HG03521 (cell line): ENCODE results near the gene C1orf56.
A peak's percentile ranks its signal among the peaks of the same experiment; 100 is the strongest.

ENCODE experiments used
- ATAC-seq: cut with Tn5 transposase; IDR thresholded peaks from one replicate; pipeline ENCODE4 v1.9.1; 2021; ENCODE audit warnings: mild to moderate bottlenecking, moderate library complexity; ENCODE audit not compliant: unreplicated experiment

Gene C1orf56

DNA sequence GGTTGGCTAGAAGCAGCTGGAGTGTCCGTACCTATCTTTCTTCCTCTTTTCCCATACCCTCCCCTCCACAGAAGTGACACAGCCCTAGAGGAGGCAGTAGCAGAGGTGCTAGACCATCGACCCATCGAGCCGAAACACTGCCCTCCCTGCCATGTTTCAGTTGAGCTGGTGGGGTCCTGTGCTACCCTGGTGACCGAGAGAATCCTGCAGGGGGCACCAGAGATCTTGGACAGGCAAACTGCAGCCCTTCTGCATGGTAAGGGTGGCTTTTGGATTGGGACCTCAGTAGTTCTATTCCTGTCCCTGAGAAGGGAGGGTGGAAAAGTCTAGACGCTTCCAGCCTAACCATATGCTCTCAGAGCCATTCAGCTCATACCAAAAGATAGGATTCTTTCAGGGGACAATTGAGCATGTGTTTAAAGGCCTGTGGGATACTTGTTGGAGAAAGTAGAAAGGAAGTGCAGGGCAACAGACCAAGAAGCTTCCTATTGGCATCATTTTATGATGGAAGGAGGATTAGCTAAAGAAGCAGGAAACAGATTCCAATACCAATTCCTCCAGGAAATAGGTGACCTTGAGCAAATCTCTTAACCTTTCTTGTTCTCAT, 22.9 kb upstream of the C1orf56 start:
- ATAC-seq: no peak

DNA sequence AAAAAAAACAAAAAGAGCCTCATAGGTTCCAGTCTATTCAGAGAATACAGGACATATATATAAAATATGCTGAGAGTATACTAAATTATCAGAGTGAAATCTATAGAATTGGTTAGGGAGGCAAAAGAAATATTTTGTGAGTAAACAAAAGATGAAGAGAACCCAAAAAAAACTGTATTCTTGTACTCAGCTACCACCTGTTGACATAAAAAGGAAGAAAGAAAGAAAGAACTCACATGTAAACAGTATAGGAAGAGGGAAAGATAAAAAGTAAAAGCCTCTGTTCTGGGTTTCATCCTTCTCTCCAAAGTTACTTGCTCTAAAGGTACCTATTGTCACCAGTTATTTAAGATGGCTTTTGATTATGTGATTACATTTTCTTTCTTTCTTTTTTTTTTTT, 21.1 kb upstream of the C1orf56 start:
- no peak for ATAC-seq

DNA sequence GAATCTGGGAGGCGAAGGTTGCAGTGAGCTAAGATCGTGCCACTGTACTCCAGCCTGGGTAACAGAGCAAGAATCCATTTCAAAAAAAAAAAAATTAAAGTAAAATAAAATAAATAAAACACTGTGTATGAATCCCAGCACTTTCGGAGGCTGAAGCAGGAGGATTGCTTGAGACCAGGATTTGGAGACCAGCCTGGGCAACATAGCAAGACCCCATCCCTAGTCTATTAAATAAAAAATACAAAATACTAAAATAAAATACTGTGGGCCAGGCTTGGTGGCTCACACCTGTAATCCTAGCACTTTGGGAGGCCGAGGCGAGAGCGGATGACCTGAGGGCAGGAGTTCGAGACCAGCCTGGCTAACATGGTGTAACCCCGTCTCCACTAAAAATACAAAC, 15.4 kb upstream of the C1orf56 start:
- ATAC-seq: no peak

DNA sequence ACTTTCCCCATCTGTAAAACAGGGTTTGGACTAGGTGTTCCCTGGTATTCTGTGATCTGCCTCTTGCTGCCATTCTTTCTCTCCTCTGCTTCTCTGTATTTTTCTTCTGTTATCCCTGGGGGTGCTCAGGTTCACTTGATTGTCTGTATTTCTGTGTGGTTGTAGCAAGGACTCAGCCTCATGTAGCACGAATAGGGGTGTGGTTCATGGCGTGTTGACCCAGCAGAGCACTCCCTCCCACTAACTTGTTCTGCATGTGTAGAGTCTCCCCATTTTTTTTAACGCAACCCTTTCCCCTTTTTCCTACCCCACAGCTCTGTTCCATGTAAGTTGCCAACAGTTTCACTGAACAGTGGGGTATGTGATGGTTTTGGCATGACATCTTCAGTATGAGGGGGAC, 12.4 kb upstream of the C1orf56 start:
- no peak for ATAC-seq

DNA sequence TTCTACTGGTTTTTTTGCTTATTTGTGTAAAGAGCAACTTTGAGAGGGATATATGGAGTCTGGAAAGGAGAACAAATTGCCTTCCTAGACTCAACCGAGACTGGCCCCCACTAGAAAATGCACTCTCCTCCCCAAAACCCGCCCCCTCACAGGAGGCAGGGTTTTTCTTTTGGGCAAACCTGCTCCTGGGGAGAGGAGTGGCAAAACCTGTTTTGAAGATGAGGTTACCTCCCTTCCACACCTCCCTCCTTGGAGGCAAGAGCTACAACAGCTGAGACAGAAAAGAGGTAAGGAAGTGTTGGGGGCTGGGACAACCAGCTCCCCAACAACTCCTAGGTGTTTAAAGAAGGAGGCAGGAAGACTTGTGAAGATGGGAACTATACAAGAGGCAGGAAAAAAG, 11.2 kb upstream of the C1orf56 start, which contains the start of gene BNIPL:
Gene BNIPL, plus strand, starts transcription at position 231 of the 400 bp plus-strand sequence. Its CDS starts 140 bp downstream, at position 371.
- no peak for ATAC-seq

DNA sequence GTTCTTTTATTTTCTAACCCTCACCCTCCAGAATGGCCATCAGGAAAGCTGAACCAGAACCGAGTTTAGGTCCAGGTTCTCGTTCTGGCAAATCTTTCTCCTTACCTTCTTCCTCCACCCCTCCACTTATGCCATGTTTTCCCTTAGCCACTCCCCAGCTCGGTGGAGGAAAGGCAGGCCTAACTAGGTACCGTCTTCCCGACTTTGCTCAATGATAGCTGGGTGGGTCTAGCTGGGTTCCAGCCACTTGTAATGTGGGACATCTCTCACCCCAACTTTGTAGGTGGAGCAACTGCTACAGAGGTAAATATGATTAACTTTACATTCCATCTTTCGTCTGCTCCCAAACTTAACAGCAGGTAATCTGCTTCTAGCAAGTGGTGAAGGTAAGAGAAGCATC, 10.5 kb upstream of the C1orf56 start:
- no peak for ATAC-seq

DNA sequence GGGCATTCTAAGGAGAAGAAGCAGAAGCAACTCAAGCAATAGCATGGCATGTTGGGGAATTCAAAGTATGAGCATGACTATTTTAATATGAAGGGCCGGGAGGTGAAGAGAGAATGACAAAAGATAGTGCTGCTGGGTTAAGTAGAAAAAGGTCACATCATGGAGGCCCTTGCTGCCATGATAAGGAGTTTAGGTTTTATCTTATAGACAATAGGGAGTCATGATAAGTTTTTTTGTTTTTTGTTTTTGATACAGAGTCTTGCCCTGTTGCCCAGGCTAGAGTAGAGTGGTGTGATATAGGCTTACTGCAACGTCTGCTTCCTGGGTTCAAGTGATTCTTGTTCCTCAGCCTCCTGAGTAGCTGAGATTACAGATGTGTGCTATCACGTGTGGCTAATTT, 8.0 kb upstream of the C1orf56 start:
- ATAC-seq: no peak

DNA sequence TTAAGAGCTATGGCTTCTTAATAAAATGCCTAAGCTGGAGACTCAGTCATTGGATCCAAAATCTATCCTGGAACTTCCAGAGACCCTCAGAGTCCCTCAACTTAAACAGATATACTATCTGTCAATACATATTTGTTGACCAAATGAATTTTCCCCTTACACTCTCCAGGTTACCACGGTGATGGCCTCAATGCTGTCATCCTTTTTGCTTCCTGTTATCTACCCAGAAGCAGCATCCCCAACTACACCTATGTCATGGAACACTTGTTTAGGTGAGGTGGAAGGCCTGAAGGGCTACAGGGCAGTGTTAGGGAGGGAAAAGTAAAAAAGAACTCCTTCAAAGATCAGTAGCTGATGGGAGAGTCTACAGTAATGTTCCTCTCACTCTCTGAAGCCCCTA, 4.4 kb upstream of the C1orf56 start:
- no peak for ATAC-seq

DNA sequence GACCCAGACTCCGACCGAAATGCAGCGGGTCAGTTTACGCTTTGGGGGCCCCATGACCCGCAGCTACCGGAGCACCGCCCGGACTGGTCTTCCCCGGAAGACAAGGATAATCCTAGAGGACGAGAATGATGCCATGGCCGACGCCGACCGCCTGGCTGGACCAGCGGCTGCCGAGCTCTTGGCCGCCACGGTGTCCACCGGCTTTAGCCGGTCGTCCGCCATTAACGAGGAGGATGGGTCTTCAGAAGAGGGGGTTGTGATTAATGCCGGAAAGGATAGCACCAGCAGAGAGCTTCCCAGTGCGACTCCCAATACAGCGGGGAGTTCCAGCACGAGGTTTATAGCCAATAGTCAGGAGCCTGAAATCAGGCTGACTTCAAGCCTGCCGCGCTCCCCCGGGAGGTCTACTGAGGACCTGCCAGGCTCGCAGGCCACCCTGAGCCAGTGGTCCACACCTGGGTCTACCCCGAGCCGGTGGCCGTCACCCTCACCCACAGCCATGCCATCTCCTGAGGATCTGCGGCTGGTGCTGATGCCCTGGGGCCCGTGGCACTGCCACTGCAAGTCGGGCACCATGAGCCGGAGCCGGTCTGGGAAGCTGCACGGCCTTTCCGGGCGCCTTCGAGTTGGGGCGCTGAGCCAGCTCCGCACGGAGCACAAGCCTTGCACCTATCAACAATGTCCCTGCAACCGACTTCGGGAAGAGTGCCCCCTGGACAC, 534 bp downstream of the C1orf56 start:
- ATAC-seq: peak; percentile 43

DNA sequence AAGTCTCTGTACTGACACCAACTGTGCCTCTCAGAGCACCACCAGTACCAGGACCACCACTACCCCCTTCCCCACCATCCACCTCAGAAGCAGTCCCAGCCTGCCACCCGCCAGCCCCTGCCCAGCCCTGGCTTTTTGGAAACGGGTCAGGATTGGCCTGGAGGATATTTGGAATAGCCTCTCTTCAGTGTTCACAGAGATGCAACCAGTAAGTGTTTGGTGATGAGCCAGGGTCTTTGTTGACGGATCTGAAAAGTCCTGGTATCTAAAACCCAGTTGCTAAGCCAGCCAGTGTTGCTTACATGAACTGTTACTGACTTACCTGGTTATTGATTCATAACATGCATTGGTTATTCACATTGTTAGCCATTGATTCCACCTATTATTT, 1.1 kb downstream of the C1orf56 start:
- ATAC-seq: no peak

DNA sequence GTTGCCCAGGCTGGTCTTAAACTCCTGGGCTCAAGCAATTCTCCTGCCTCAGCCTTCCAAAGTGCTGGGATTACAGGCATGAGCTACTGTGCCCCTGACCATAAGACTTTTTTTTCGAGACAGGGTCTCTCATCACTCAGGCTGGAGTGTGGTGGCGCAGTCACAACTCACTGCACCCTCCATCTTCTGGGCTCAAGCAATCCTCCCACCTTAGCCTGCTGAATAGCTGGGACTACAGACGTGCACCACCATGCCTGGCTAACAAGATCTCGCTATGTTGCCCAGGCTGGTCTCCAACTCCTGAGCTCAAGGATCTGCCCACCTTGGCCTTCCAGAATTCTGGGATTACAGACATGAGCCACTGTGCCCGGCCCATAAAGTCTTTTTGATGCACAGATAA, 1.9 kb downstream of the C1orf56 start:
- no peak for ATAC-seq

DNA sequence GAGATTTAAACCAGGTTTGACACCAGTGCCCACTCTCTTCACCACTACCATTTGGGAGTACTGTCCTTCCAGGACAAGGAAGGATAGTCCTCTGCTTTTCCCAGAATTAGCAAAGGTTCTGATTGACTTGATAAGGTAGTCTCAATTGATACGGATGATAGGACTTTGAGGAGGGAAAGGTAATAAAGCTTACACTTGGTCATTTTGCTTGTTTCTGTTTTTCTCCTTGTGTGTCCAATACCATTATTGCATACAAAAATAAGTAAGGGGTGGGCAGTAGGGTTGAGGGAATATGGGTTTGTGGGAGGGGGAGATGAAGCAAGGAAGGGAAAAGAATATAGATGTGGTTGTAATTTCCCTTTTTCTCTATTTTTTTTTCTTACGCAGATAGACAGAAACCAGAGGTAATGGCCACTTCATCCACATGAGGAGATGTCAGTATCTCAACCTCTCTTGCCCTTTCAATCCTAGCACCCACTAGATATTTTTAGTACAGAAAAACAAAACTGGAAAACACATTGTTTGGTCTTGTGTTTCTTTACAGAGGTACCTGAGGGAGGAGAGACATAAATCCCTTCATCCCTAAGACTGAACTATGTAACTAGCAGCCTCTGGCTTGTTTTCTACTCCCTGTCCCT, 2.6 kb downstream of the C1orf56 start:
- no peak for ATAC-seq

DNA sequence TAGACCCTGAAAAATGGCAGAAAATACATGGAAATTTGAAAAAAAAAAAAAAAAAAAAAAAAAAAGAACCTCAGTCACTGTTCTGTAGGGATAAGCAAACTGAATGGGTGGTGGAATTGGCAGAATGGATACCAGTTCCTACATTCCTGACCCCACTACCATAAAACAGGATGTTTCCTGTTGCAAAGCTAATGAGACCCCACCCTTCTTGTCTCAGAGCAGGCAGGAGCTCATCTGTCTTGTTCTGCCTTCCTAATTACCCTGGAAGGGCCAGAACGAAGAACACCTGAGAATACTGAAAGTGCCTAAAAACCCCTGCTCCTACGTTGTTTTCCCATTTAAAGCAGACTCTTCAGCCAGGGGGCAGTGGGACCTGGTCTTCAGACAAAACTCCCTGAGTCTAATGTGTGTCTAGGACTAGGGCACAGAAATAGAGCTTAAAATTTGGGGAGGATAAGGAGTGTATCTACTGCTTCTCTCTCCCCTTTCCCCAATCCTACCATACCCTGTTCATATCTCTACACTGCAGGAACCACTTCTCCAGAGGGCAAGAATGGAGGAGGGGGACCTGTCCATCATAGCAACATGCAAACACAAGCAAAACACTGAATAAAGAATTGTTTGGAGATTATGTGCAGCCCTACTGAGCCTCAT, 3.9 kb downstream of the C1orf56 start:
- no peak for ATAC-seq

DNA sequence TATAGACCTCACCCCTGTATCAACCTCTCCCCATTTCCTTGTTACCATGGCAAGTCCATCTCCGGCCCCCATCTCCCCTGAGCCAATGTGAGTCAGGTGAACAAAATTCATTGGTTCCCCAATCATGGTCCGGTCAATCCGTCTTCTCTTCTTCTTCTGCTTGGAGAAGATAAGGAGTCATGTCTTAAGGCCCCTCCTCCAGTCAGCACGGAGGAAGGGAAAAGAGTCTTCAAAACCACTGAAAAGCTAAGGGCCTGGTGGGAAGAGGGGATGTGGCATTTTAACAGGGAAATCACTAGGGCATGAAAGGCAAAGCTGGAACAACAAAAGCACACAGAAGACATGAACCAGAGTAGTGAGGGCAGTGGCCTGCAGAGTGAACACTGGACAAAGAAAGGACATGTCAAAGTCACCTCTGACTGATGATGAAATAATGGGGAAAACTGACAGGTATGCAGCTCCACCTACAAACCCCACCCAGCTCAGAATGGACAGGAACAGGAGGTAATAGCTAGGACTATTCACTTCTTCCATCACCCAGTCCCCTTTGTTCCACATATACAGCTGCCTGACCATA, 7.5 kb downstream of the C1orf56 start:
- no peak for ATAC-seq

DNA sequence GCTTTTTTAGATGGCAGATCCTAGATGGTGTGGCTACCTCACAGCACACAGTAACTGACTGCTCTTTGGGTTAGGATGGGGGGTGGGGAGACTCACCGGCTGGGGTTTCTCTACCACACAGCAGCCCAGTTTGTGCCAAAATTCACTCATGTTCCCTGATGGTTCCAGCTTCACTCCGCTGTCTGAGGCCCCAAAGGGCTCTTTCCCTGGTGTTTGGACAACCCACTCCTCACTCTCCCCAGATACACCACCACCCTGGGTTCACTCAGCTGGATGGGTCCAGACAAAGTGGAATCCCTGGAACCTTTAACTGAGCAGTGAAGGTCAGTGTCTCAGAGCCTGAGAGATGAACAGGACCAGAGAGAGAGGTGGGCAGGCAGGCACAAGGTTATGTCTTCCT, 8.0 kb downstream of the C1orf56 start:
- no peak for ATAC-seq

DNA sequence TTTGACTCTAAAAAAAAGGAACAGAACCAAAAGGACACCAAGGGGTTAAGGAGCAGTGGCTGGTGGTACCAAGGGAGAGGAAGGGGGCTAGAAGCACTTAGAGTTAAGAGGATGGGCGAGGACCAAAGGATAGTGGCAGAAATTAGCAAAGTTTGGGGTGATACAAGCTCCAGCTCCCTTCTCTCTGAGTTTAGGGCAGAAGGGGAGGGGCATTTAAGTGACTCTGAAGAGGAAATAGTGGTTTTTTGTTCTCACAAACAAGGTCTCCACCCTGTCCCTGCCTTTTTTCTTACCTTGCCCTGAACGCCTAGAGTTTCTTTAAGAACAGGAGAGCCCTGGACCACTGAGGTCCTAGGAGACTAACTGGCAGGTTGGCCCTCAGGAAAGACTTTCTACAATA, 8.6 kb downstream of the C1orf56 start:
- no peak for ATAC-seq

DNA sequence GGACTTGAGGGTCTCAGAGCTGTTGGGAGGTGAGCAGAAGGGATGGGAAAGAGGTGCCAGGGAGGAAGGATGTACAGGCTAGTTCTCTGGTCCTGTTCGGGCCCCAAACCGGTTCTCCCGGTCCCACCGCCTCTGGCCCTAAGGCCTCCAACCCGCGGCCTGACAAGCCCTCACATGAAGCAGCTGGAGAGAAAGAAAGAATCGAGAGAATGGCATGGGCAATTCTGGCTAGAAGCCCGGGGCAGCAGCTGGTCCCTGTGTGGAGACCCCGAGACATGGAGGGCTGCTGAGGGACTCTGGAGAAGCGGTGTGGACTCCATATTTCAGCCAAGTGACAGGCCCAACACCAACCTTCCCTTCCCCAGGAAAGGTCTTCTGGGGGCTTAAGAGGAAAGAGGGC, 11.1 kb downstream of the C1orf56 start:
- ATAC-seq: no peak

DNA sequence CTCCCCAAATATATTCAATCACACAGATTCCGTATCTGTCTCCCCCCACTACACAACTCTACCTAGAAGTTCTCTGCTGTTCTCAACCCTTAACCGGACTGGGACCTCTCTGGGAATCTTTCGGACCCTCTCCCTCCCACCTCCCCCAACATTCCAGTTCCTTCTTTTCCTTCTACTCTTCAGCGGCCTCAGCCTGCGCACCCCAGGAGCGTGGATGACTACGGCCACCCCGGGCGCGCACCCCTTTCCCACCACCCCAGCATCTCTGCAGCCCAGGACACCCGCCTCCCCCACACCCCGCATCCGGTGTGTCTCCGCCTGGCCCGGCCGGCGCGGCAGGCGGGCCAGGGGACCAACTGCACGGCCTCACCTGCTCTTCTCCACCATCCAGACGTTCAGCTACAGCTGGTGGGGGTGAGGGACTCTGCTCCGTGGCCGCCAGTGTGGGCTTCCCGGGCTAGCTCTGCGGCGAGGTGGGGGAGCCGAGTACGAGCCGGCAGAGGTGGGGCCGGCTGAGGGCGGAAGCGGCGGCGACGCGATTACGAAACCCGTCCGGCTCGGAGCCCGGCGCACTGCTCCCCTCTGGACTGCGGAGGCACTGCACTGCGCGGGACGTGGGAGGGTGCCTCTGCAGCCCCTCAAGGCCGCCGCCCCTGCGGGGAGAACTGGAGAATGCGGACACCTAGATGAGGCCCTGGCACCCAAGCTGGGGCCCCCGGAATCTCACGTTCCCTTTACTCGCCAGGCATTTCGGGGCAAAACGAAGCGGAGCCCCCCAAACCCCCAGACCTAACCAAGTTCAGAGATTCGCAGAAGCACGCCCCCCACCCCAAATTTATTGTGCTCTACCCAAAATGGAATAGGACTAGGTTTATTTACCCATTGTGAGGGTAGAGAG, 11.8 kb downstream of the C1orf56 start, which contains the start of gene CDC42SE1:
Gene CDC42SE1, minus strand, starts transcription at position 514 of the 898 bp plus-strand sequence. CDS start 3,892 bp downstream, outside the sequence.
- ATAC-seq: peak; percentile 71

DNA sequence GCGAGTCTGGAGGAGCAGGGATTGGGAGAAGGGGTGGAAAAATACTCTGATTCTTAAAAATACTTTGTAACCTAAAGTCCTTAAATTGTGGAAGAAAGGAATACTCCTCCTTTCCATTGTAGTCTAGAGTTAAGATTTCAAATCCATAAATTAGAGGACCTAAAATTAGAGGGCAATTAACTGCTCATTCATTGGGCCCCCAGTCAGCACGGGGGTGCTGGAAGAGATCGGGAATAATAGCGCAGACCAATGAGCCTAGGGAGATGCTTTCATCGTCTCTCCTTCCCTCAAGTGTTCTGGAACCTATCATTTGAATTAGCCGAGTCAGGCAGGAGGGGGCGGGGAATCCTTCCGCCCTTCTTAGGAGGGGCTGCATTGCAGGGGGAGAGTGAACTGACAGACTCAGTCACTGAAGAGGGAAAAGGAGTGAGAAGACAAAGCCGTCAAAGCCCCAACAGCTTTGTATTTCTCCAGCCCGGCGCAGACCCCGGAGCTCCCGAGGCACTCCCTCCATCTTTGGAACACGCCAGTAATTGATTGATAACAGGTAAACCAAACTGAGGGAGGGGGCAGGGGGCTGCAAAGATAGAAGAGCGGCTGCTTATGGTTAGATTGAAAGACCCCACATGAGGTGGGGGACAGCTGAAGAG, 12.6 kb downstream of the C1orf56 start, which contains the start of gene MLLT11:
Gene MLLT11, plus strand, starts transcription at position 391 of the 650 bp plus-strand sequence. CDS start 6,828 bp downstream, outside the sequence.
- no peak for ATAC-seq
